ENCODE measurements around the gene HOXB9.

DNA sequence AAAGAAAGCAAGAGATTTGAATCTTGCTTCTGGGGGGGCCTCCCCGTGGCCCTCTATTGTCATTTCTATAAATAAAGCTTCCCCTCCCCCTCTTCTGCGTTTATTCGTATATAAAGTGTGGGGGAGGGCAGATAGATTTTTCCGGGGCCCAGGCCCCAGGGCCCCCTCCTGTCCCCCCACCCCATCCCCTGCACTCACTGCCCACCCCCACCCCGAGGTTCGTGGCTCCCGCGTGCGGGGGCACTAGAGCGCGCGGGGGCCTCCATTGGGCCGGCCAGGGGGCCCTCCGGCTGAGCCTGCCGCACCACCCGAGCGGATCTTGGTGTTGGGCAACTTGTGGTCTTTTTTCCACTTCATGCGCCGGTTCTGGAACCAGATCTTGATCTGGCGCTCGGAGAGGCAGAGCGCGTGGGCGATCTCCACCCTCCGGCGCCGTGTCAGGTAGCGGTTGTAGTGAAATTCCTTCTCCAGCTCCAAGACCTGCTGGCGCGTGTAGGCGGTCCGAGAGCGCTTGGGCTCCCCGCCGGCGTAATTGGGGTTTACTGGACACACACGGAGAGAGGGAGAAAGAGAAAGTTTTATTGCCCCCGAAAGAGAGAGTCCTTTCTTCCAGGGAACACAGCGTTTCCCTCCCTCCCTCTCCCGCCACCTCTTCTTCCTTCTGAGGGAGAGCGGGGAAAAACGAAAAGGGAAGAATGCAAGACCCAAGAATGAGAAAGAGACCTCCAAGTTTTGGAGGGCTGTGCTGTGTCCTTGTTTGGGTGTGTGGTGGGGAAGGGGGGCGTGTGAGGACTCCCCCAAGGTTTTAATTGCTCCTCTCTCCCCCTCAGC lies 49.5 kb downstream of the HOXB9 start:
- TF ChIP-seq, protein P1, sequence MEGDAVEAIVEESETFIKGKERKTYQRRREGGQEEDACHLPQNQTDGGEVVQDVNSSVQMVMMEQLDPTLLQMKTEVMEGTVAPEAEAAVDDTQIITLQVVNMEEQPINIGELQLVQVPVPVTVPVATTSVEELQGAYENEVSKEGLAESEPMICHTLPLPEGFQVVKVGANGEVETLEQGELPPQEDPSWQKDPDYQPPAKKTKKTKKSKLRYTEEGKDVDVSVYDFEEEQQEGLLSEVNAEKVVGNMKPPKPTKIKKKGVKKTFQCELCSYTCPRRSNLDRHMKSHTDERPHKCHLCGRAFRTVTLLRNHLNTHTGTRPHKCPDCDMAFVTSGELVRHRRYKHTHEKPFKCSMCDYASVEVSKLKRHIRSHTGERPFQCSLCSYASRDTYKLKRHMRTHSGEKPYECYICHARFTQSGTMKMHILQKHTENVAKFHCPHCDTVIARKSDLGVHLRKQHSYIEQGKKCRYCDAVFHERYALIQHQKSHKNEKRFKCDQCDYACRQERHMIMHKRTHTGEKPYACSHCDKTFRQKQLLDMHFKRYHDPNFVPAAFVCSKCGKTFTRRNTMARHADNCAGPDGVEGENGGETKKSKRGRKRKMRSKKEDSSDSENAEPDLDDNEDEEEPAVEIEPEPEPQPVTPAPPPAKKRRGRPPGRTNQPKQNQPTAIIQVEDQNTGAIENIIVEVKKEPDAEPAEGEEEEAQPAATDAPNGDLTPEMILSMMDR (IDR thresholded peaks at IDR 0.05; ENCODE audit: low read depth, low read length) = no peak
- no peak for TF ChIP-seq POLR2A (IDR thresholded peaks at IDR 0.05; ENCODE audit: extremely low read depth, insufficient read length)

Measured in NB4 (cell line).